ENCODE measurements around the gene LIN52. TPM values are rescaled to one million over a fixed set of nuclear protein-coding genes. Genes with fewer than 3 reads are reported as not detected.

LIN52 gene
- total RNA-seq, 1 donor from 2014 or later, result 5.9 TPM

GRCh38 chr14:74239848-74240793 is 155.4 kb downstream of the LIN52 start:
- intact Hi-C loops (cut with DNase I), result no loop called here
- Histone ChIP-seq H3K9me3 (no peaks in the 10 kb centered on the region), H3K36me3 (no peaks in the 10 kb centered on the region), H3K4me3 (peak overlapping the region; percentile 17 to 40), H3K4me1 (peaks cover 30% of the 10 kb centered on the region), H3K27ac (no peak overlapping the region), H3K27me3 (peaks cover 28% of the 10 kb centered on the region)
- TF ChIP-seq POLR2AphosphoS5 (IDR thresholded peaks at IDR 0.05; ENCODE audit: insufficient read depth in 1 of 2, low read depth in 1 of 2) (no peak), CTCF (IDR thresholded peaks at IDR 0.05) (no peak), POLR2A (IDR thresholded peaks at IDR 0.05) (no peak)
- no peak for DNase-seq (ENCODE audit: extremely low spot score in 2 of 2)

- Histone ChIP-seq H3K4me3 (peak overlapping the region; percentile 17 to 40), H3K27me3 (peaks cover 28% of the 10 kb centered on the region)
These were observed 156.3 kb downstream of the LIN52 start for GRCh38 chr14:74240794-74241651.

GRCh38 chr14:74241652-74242017 is 156.9 kb downstream of the LIN52 start:
- Histone ChIP-seq H3K9me3 (no peaks in the 10 kb centered on the region), H3K36me3 (no peaks in the 10 kb centered on the region), H3K27me3 (peaks cover 28% of the 10 kb centered on the region), H3K4me3 (peak overlapping the region in 1 of 2 donors; percentile 40), H3K27ac (no peak overlapping the region), H3K4me1 (peaks cover 30% of the 10 kb centered on the region)
- intact Hi-C loops (cut with DNase I), result no loop called here
- TF ChIP-seq POLR2A (IDR thresholded peaks at IDR 0.05) (no peak), CTCF (IDR thresholded peaks at IDR 0.05) (no peak), POLR2AphosphoS5 (IDR thresholded peaks at IDR 0.05; ENCODE audit: insufficient read depth in 1 of 2, low read depth in 1 of 2) (no peak)
- no peak for DNase-seq (ENCODE audit: extremely low spot score in 2 of 2)

More at GRCh38 chr14:74240794-74241651, 156.3 kb downstream of the LIN52 start:
- Histone ChIP-seq H3K36me3 (no peaks in the 10 kb centered on the region), H3K9me3 (no peaks in the 10 kb centered on the region), H3K27ac (no peak overlapping the region), H3K4me1 (peaks cover 30% of the 10 kb centered on the region)
- TF ChIP-seq POLR2AphosphoS5 (IDR thresholded peaks at IDR 0.05; ENCODE audit: insufficient read depth in 1 of 2, low read depth in 1 of 2) (peak in 1 of 2 donors; percentile 68), CTCF (IDR thresholded peaks at IDR 0.05) (no peak), POLR2A (IDR thresholded peaks at IDR 0.05) (no peak)
- no peak for DNase-seq (ENCODE audit: extremely low spot score in 2 of 2)
- intact Hi-C loops (cut with DNase I), result no loop called here

- Histone ChIP-seq H3K4me3 (no peak overlapping the region), H3K27ac (no peak overlapping the region), H3K27me3 (peaks cover 28% of the 10 kb centered on the region), H3K9me3 (no peaks in the 10 kb centered on the region), H3K36me3 (no peaks in the 10 kb centered on the region), H3K4me1 (peaks cover 30% of the 10 kb centered on the region)
- no peak for TF ChIP-seq POLR2AphosphoS5 (IDR thresholded peaks at IDR 0.05; ENCODE audit: insufficient read depth in 1 of 2, low read depth in 1 of 2)
- no peak for TF ChIP-seq POLR2A (IDR thresholded peaks at IDR 0.05)
- no peak for TF ChIP-seq CTCF (IDR thresholded peaks at IDR 0.05)
- no peak for DNase-seq (ENCODE audit: extremely low spot score in 2 of 2)
- intact Hi-C loops (cut with DNase I), result no loop called here
These were observed 157.4 kb downstream of the LIN52 start for GRCh38 chr14:74242021-74242779.
